Lung (tissue), 12 donors: ENCODE data around the gene UGT1A1. TPM values are rescaled to one million over a fixed set of nuclear protein-coding genes. Genes with fewer than 3 reads are reported as not detected.

Experiments used
- ATAC-seq: fragments of 200-7000 bp; cut with Tn5 transposase; one replicate; pipeline ENCODE4 v1.9.1; 2020; ENCODE audit warnings: moderate number of reproducible peaks; ENCODE audit not compliant: insufficient read depth, low FRiP score
- DNase-seq, 3 donors: peaks; one replicate each; pipeline ENCODE4 v3.0.0-alpha.2; 2013 to 2017
- H3K27ac ChIP-seq, 2 donors: one replicate each; pipeline ENCODE4 v1.5.1; 2013; ENCODE audit warnings: mild to moderate bottlenecking in 2 of 2, moderate library complexity in 2 of 2, control low read depth in 1 of 2, inconsistent platforms in 1 of 2, low read depth in 1 of 2, low read length in 1 of 2
- H3K27me3 ChIP-seq, 3 donors: one replicate each; pipeline ENCODE4 v1.5.1; 2013; ENCODE audit warnings: low read length in 2 of 3; ENCODE audit not compliant: control insufficient read depth in 3 of 3, insufficient read depth in 3 of 3
- H3K36me3 ChIP-seq, 4 donors: one replicate each; pipeline ENCODE4 v1.5.1; 2013; ENCODE audit warnings: low read length in 4 of 4, mild to moderate bottlenecking in 1 of 4, moderate library complexity in 1 of 4; ENCODE audit not compliant: control insufficient read depth in 4 of 4, insufficient read depth in 4 of 4
- H3K4me1 ChIP-seq, 5 donors: one replicate each; pipeline ENCODE4 v1.5.1; 2013; ENCODE audit warnings: low read length in 5 of 5, mild to moderate bottlenecking in 2 of 5, moderate library complexity in 1 of 5; ENCODE audit not compliant: control insufficient read depth in 5 of 5, insufficient read depth in 5 of 5
- H3K4me3 ChIP-seq: one replicate; pipeline ENCODE4 v1.5.1; 2013; ENCODE audit warnings: mild to moderate bottlenecking, control low read depth, moderate library complexity
- H3K9ac ChIP-seq, 2 donors: one replicate each; pipeline ENCODE4 v1.5.1; 2013; ENCODE audit warnings: low read length in 2 of 2, control low read depth in 1 of 2; ENCODE audit not compliant: insufficient read depth in 1 of 2
- H3K9me3 ChIP-seq, 4 donors: one replicate each; pipeline ENCODE4 v1.5.1; 2013; ENCODE audit warnings: low read length in 3 of 4, mild to moderate bottlenecking in 1 of 4, moderate library complexity in 1 of 4; ENCODE audit not compliant: control insufficient read depth in 4 of 4, insufficient read depth in 3 of 4
- WGBS, 2 donors: extraction: QIAGEN DNeasy Blood & Tissue Kit; methylation state at CpG; one replicate each; pipeline ENCODE4 v1.1.7; 2013; 5-methylcytosine and 5-hydroxymethylcytosine counted together
- polyA plus RNA-seq, 2 donors: library from polyadenylated mRNA; stranded (reverse); fragments of 200-250 nt; gene quantifications; one replicate each; pipeline ENCODE4 v1.2.1, GENCODE V29; 2013
- total RNA-seq, 2 donors: library from RNA; depleted of rRNA in 1 of 2; stranded (reverse); fragments of >200 nt in 1 of 2; gene quantifications; one replicate each; pipeline ENCODE4 v1.2.1, GENCODE V29; 2014 to 2021
- TF ChIP-seq, protein P1 (sequence below): IDR thresholded peaks from 2 replicates; pipeline ENCODE4 v1.5.1; 2012; ENCODE audit warnings: mild to moderate bottlenecking; ENCODE audit errors: control extremely low read depth, extremely low read depth
- donor health status: control.
- donor health status: control.
- donor health status: Bipolar disorder and iron deficiency.
- donor health status: healthy.
- donor health status: DM: yes; HTN: yes; CAD: no.

The UGT1A1 gene
- total and polyA plus RNA-seq, 4 donors: 0.01 to 0.49 (median 0.04) TPM; not detected in 1

GRCh38 chr2:233814056-233814835 is 54.2 kb downstream of the UGT1A1 start:
- DNase-seq (no peak), ATAC-seq (no peak)
- no peak overlapping the region for H3K4me3 ChIP-seq
- H3K27me3 ChIP-seq: no peaks in the 10 kb centered on the region
- peaks cover 0 to 3% (median 0%) of the 10 kb centered on the region in 4 donors for H3K9me3 ChIP-seq
- no peaks in the 10 kb centered on the region for H3K4me1 ChIP-seq
- WGBS, 2 donors: 69 to 82% methylated on average over 2 of the region's 2 CpGs
- no peak overlapping the region for H3K9ac ChIP-seq
- H3K36me3 ChIP-seq: no peaks in the 10 kb centered on the region
- no peak overlapping the region for H3K27ac ChIP-seq
- TF ChIP-seq, protein P1, sequence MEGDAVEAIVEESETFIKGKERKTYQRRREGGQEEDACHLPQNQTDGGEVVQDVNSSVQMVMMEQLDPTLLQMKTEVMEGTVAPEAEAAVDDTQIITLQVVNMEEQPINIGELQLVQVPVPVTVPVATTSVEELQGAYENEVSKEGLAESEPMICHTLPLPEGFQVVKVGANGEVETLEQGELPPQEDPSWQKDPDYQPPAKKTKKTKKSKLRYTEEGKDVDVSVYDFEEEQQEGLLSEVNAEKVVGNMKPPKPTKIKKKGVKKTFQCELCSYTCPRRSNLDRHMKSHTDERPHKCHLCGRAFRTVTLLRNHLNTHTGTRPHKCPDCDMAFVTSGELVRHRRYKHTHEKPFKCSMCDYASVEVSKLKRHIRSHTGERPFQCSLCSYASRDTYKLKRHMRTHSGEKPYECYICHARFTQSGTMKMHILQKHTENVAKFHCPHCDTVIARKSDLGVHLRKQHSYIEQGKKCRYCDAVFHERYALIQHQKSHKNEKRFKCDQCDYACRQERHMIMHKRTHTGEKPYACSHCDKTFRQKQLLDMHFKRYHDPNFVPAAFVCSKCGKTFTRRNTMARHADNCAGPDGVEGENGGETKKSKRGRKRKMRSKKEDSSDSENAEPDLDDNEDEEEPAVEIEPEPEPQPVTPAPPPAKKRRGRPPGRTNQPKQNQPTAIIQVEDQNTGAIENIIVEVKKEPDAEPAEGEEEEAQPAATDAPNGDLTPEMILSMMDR: no peak

DNA sequence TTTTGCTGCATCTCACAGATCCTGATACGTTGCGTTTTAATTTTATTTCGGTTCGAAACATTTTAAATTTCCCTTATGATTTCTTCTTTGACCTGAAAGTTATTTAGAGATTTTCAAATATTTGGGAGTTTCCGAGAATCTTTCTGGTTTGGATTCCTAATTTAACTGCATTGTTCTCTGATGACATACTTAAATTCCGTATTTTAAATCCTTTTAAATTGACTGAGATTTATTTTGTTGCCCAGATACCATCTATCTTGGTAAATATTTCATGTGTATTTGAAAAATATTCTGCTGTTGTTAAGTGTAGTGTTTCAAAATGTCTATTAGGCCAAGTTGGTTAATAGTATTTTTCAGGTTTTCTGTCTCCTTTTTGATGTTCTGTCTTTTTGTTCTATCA is 55.8 kb downstream of the UGT1A1 start:
- H3K27me3 ChIP-seq: no peaks in the 10 kb centered on the region
- WGBS, 2 donors: 76 to 94% methylated on average over 6 of the region's 6 CpGs
- H3K9ac ChIP-seq: no peak overlapping the region
- no peak overlapping the region for H3K4me3 ChIP-seq
- no peaks in the 10 kb centered on the region for H3K4me1 ChIP-seq
- TF ChIP-seq, protein P1: no peak
- peaks cover 0 to 3% (median 0%) of the 10 kb centered on the region in 4 donors for H3K9me3 ChIP-seq
- ATAC-seq (no peak), DNase-seq (no peak)
- no peaks in the 10 kb centered on the region for H3K36me3 ChIP-seq
- no peak overlapping the region for H3K27ac ChIP-seq

DNA sequence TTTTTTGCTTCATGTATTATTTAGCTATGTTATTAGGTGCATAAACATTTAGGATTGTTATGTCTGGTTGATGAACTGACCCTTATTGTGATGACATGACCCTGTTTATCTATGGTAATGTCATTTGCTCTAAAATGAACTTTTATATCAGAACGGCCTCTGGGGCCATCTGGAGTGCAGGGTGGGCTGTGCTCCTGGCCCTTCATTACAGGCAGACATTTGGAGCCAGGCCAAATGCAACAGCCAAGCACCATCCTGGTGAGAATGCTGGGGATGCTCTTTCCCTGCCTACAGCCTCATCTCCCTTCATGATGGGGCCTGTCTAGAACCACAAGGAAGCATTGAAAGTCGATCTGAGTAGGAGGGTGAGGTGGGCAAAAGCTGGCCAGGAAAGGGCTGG is 56.3 kb downstream of the UGT1A1 start:
- Histone ChIP-seq H3K4me1 (no peaks in the 10 kb centered on the region), H3K27ac (no peak overlapping the region), H3K36me3 (no peaks in the 10 kb centered on the region), H3K9me3 (peaks cover 0 to 2% (median 0%) of the 10 kb centered on the region in 4 donors), H3K27me3 (no peaks in the 10 kb centered on the region), H3K9ac (no peak overlapping the region), H3K4me3 (no peak overlapping the region)
- WGBS, 2 donors: 56 to 73% methylated on average over 2 of the region's 2 CpGs
- TF ChIP-seq, protein P1: no peak
- DNase-seq (no peak), ATAC-seq (no peak)
